Measurements from ENCODE around the gene FAM53B.

The FAM53B gene

GRCh38 chr10:124676416-124677062, 67.6 kb downstream of the FAM53B start:
- no peak for DNase-seq

DNA sequence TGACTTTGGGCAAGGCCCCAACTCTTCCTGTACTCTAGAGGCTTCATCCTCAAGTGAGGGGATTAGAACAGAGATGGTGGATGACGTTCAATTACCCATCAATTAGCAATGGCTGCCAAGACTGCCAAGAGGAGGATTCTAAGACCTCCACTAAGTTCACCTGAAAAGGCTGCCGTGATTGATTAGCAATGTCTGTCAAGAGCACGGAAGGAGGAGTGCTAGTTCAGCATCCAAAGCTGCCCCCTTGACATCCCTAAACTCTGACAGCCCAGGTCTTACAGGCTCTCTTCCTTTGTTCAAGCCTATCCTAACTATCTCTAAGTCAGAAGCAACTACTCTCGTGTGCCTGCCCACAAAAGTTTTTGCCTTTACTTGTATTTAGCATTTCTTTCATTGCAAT, 68.4 kb downstream of the FAM53B start:
- no peak for DNase-seq

DNA sequence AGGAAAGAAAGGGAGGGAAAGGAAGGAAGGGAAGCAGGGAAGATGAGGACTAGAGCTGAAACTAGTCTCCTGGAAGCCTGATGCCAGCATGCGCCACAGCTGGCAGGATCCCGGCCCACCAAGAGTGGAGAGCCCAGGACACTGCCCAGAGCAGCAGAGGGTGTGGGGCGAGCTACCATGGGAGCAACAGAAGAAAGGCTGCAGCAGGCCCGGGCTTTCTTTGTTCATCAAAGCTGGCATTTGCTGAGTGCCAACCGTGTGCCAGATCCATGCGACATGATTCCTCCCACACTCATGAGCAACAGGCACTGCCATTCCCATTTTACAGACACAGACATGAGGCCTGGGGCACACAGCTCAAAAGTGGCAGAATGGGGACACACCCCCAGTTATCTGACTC, 68.9 kb downstream of the FAM53B start:
- DNase-seq: no peak

GRCh38 chr10:124674768-124675222, 69.4 kb downstream of the FAM53B start:
- DNase-seq: no peak

- DNase-seq: no peak
Measured at GRCh38 chr10:124672181-124672638, 72.0 kb downstream of the FAM53B start.

DNA sequence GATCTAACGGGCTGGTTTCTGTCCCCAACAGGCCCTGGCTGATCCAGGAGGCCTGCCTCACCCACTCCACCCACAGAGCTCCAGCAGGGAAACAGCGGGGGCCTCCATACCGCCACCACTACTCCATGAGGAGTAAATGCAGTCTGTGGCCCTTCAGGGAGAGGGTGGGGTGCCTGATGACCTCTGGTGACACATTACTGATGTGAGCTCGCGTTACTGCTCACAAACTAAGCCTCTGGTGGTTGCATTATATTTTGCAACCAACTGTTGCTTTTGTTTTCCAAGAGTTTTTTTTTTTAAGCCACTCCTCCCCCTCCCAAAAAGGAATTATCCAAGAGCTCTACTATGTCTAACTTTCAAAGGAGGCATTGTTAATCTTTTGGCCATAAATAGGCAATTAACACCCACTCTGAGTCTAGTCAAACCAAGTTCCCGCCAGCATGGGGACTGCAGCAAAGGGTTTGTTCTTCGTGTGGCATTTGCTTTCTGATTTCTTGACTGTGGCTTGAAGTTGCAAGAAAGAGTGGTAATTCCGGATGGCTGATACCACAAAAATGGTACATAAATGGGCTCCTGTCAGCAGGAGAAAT, 72.6 kb downstream of the FAM53B start:
- DNase-seq: no peak

DNA sequence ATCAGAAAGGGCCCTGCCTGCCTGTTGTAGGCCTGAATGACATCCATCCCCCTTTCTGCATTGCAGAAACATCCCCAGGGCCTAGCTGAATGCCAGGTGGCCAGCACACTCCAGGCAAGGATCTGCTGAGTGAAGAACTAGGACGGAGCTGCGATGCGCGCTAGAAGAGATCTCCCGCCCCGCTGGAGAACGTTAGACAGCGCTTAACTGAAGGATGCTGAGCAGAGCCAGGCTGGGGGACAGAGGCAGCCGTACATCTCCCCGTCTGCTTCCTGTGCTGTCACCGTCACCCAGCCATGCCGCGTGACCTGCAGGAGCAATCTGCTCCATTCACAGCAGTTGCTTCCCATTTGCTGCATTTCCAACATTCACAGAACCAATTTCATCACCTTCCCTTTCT, 73.3 kb downstream of the FAM53B start:
- peak in 1 of 2 donors; percentile 65 for DNase-seq

GRCh38 chr10:124669824-124670654, 74.1 kb downstream of the FAM53B start:
- no peak for DNase-seq

GRCh38 chr10:124669141-124669823, 74.9 kb downstream of the FAM53B start:
- DNase-seq: no peak

DNA sequence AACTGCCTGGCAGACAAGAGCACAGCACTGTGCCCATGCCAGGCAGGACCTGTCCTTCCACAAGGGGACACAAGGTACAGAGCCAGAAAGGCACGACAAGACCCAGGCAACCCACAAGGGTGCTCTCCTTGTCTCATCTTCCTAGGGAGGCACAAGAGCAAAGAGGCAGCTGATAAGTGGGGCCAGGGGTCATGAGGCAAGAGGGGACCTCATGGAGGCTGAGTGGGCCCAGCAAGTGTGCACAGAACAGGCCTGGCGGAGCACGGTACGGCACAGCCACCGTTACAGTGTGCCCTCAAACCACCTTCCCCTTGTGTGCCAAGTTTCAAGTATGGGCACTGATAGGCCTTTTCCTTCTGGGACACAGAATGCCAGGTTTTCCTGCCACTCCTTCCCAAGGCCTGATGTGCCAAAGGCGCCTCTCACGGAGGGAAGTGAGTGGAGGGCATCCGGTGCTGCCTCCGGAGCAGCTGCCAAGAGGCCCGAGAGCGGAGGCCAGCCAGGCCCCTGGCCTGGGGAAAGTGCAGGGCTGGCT, 75.6 kb downstream of the FAM53B start:
- no peak for DNase-seq

DNA sequence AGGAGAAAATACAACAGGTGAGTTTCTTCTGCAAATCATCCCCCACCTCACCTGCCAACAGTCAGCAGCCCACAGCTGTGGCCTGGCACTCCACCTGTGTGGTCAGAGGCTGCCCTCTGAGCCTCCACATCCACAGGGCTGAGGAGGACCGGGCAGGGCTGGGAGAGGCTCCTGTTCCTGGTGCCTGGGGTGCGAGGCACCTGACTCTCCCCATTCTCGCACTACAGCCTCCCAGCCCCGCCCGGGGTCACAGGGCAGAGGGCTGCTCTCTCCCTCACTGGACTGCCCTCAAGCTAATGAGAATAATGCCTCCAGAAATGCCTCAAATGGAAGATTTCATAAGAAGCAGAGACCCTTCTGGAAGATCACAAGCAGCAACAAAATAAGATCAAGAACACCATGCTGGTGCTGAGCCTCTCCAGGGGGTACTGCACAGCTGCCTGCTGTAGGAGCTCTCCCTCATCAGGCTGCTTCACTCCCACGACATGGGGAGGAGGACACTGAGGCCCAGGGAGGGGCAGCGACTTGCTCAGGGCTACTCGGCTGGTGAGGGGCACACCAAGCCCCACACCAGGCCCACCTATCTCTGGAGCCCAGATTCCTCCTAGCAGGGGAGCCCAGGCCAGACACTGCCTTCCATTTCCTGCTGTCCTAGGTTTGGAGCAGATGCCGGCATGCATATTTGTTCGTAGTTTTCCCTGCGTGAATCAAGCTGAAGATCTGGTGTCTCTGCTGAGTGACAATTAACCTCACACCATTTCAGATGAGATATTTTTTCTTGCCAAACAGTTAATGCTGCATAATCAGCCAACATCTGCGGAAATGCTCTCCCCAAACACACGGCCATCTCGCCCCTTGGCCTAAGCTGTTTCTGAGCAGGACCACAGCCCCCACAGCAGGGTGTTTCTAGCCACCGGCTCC, 76.5 kb downstream of the FAM53B start:
- DNase-seq: no peak

DNA sequence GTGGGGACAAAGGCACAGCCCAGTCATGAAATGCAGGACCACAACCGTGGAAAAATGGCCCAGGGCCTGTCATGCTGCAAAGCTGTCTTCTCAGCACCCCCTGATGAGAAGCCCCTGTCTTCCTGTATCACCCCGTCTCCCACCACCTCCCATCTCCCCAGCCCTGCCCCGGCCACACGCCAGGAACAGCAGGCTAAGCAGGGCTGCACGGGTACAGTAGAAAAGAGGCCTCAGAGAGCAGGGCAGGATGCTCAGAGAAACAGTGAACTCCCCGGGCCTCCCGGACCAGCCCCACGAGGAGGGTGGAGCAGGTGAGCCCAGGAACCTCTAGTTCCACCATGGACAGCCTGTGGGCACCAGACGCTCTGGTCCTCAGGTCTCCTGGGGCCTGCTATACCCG, 77.7 kb downstream of the FAM53B start:
- DNase-seq: no peak

- no peak for DNase-seq
Measured at GRCh38 chr10:124665980-124666379, 78.2 kb downstream of the FAM53B start.

- DNase-seq: no peak
Measured at GRCh38 chr10:124665558-124665957, 78.6 kb downstream of the FAM53B start.

GRCh38 chr10:124665091-124665490, 79.1 kb downstream of the FAM53B start:
- DNase-seq: no peak

- no peak for DNase-seq
Measured at GRCh38 chr10:124663766-124664360, 80.3 kb downstream of the FAM53B start.

- no peak for DNase-seq
Measured at GRCh38 chr10:124663228-124663627, 81.0 kb downstream of the FAM53B start.

- no peak for DNase-seq
Measured at GRCh38 chr10:124661660-124662180, 82.5 kb downstream of the FAM53B start.

DNA sequence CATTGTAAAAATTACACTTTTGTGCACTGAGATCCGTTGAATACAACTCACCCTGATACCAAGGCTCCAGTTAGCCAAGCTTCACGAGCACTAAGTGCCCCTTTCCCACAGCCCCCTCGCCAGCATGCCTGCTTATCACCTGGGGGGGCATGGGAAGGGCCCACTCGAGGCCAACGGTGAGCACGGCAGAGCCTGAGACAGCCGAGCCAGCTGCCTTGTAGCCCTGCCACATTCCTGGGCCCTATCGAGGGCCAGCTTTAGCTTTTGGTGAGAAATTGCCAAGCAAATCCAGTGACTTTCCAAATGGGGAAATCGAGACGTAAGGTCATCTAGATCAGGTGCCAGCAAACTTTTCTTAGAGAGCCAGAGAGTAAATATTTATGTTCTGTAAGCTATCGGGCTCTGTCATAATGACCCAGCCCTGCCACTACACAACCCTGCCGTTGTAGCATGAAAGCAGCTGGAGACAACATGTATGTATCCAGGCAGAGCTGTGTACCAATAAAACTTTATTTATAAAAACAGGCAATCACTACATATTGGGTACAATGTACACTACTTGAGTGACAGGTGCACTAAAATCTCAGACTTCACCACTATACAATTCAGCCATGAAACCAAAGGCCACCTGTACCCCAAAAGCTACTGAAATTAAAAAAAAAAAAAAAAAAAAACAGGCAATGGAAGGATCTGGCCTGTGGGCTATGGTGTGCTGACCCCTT, 83.6 kb downstream of the FAM53B start:
- no peak for DNase-seq

GRCh38 chr10:124659380-124659779, 84.8 kb downstream of the FAM53B start:
- DNase-seq: no peak
